NCI-H226 (cell line): ENCODE results near the gene NUDC.
A peak's percentile ranks its signal among the peaks of the same experiment; 100 is the strongest.
"Not testable (repeated sequence)": the region's sequence is repeated elsewhere in the genome, so short reads cannot be mapped to it uniquely, and the experiment has no call there.

Experiments used
- DNase-seq: peaks from one replicate; pipeline ENCODE4 v3.0.0-alpha.2; 2015

The NUDC gene

GRCh38 chr1:26953374-26953773, 31.8 kb downstream of the NUDC start:
- no peak for DNase-seq

GRCh38 chr1:26956321-26956720, 34.8 kb downstream of the NUDC start:
- no peak for DNase-seq

GRCh38 chr1:26957306-26957705, 35.8 kb downstream of the NUDC start:
- DNase-seq, result no peak

- no peak for DNase-seq
These were observed 37.7 kb downstream of the NUDC start for GRCh38 chr1:26959270-26959669.

GRCh38 chr1:26959722-26960624, 38.4 kb downstream of the NUDC start, which contains the start of gene KDF1:
Gene KDF1, minus strand, starts transcription at chr1:26960468. Its CDS starts 8,088 bp downstream, at chr1:26952380.
- DNase-seq, result no peak

GRCh38 chr1:26960625-26960966, 39.1 kb downstream of the NUDC start:
- DNase-seq, result no peak

- DNase-seq, result peak; percentile 83
These were observed 40.3 kb downstream of the NUDC start for GRCh38 chr1:26961826-26962225.

- no peak for DNase-seq
These were observed 43.7 kb downstream of the NUDC start for GRCh38 chr1:26965213-26965612.

GRCh38 chr1:26965628-26966027, 44.1 kb downstream of the NUDC start:
- no peak for DNase-seq

- no peak for DNase-seq
These were observed 49.3 kb downstream of the NUDC start for GRCh38 chr1:26970810-26971209.

GRCh38 chr1:26971590-26971989, 50.0 kb downstream of the NUDC start:
- DNase-seq, result no peak

- no peak for DNase-seq
These were observed 50.8 kb downstream of the NUDC start for GRCh38 chr1:26972390-26972789.

GRCh38 chr1:26972821-26973220, 51.3 kb downstream of the NUDC start:
- DNase-seq, result no peak

- no peak for DNase-seq
These were observed 55.3 kb downstream of the NUDC start for GRCh38 chr1:26976621-26977510.

- DNase-seq, result no peak
These were observed 57.4 kb downstream of the NUDC start for GRCh38 chr1:26978901-26979300.

GRCh38 chr1:26981146-26981846, 59.8 kb downstream of the NUDC start:
- no peak for DNase-seq

- no peak for DNase-seq
These were observed 62.3 kb downstream of the NUDC start for GRCh38 chr1:26983863-26984262.

- no peak for DNase-seq
These were observed 62.7 kb downstream of the NUDC start for GRCh38 chr1:26984291-26984690.

- no peak for DNase-seq
These were observed 65.1 kb downstream of the NUDC start for GRCh38 chr1:26986658-26987057.

- DNase-seq, result not testable (repeated sequence)
These were observed 68.0 kb downstream of the NUDC start for GRCh38 chr1:26989403-26990109.

GRCh38 chr1:26991310-26992116, 70.0 kb downstream of the NUDC start:
- peak; percentile 52 for DNase-seq
